HK-2 (cell line): ENCODE data around the gene PDP2.
A peak's percentile ranks its signal among the peaks of the same experiment; 100 is the strongest.
"Not testable (repeated sequence)": the region's sequence is repeated elsewhere in the genome, so short reads cannot be mapped to it uniquely, and the experiment has no call there.

Experiments used
- DNase-seq: peaks from one replicate; pipeline ENCODE4 v3.0.0-alpha.2; 2018; ENCODE audit not compliant: unreplicated experiment

Gene PDP2

DNA sequence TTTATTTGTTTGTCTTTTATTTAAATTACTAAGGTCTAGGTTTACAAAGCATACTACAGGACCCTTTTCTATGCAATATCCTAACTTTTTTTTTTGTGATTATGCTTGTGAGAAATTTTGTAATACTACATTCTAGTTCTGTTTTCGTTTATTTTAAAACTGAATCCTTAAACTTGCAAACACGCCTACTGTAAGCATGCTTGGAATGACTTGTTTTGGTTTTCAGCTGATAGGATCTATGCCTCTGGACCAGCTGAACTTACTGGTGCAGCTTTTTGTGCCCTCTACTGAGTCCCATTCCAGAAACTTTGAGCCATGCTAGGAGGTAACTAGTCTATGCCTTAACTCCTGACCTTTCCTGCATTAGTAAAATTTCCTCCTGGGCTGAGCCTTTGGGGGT, 6.0 kb downstream of the PDP2 start:
- no peak for DNase-seq

DNA sequence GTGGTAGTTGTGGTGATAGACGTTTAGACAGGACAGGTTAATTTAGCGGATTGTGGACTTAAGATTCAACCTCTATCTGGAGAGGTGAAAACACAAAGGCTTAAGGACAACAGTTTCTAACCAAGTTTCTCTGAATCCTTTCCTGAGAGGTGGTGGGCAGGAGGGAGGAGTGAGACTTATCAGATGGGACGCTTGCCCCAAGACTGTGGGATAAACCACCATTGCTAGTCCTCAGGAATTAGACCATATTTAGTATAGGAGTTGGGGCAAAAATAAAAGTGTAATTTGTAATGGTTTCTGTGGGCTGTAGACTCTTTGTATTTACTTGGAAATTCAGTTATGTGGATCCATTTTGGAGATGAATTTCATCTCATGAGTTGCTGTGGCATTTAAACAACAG, 6.6 kb downstream of the PDP2 start:
- no peak for DNase-seq

DNA sequence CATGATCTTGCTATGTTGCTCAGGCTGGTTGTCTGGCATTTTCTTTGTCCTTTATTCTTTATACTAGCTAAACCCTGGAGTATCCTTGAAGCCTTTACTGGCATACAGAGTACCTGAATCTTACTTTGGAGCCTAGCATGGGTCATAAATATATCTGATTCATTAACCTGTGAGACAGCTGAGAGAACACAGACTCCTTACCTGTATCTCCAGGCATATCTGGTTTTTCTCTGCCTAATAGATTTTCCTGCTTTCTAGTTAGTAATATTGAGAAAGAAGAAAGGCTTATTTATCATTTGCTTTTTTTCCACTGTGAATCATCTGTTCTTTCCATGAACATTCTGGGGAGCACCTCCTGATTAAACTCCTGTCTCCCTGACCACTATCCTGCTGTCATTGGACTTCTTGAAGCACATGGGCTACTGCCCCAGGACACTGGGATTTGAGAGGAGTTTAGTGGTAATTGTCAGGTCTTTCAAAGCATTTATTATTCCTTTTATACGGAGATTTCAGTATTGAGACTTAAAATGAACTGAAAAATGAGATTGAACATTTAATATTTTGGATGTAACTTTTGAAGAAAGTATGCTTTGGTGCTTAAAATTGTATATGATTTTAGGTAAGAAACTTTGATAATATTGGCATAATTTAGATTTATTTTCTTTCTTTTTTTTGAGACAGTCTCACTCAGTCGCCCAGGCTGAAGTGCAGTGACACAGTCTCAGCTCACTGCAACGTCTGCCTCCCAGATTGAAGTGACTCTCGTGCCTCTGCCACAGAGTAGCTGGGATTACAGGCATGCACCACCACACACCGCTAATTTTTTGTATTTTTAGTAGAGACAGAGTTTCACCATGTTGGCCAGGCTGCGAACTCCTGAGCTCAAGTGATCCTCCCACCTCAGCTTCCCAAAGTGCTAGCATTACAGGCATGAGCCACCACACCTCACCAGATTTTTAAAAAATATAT, 8.6 kb downstream of the PDP2 start:
- no peak for DNase-seq

DNA sequence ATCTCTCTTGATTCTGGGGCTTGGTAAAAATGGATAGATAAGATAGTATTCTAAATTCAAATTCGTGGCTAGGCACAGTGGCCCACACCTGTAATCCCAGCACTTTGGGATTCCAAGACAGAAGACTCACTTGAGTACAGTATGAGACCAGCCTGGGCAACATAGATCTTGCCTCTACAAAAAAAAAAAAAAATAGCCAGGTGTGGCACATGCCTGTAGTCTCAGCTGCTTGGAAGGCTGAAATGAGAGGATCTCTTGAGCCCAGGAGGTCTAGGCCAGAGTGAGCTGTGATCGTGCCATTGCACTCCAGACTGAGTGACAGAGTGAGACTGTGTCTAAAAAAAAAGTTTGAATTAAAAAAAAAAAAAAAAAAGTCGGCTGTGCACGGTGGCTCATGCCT, 9.3 kb downstream of the PDP2 start:
- no peak for DNase-seq

DNA sequence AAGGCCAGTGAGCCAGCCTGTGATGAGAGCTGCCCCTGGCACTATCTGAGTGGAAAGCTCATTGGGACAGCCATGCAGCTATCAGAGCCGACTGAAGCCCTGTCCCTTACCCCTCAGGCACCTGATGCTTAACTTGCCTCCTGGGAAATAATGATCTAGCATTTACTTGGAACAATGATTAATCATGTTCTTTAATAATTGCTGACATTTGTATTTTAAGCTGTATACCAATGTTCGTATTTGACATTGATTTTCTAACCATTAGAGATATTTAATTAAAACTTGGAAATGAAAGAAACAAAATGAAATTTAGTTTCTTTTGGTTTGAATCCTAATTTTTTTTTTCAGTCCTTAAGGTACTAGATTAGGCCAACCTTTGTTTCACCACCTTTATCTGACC, 10.5 kb downstream of the PDP2 start:
- no peak for DNase-seq

DNA sequence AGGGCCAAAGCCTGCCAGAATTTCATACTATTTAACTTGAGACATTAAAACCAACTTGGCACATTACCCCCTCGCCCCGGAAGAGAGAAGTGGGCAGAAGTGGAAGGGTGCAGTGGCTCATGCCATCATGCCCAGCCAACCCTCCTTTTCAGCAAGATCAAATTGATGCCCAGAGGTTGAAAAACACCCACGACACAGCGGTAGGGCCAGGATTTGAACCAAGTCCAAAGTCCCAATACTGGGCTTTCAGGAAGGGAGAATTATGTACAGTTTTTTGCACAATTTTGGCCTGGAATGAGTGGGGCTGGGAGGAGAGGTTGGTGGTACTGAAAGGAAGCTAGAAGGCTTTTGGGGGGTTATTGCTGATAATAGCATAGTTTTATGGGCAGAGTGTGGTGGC, 11.0 kb downstream of the PDP2 start:
- DNase-seq: no peak

DNA sequence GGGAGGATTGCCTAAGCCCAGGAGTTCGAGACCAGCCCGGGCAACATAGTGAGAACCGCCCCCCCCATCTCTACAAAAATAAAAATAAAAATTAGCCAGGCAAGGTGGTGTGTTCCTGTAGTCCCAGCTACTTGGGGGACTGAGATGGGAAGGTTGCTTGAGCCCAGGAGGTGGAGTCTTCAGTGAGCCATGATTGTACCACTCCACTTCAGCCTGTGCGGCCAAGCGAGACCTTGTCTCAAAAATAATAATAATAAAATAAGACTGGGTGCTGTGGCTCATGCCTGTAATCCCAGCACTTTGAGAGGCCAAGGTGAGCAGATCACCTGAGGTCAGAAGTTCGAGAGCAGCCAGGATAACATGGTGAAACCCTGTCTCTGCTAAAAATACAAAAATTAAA, 11.5 kb downstream of the PDP2 start:
- no peak for DNase-seq

DNA sequence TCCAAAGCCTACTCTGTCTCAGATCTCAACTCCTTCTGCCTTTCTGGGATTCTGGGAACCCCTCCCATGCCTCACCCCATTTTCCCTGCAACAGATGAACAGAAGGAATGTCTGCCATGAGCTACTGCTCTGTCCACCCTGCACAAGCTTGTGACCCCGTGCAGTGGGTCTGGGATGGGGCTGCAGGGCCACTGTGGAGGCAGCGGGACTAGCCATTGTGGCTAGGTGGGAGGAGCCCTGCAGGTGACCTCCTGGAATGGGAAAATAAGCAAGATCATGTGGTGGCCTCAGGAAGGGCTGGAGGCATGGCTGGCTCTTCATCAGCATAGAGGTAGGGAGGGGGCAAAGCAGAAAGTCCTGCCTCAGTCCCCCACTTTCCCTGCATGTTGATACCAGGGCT, 13.7 kb downstream of the PDP2 start:
- DNase-seq: no peak

DNA sequence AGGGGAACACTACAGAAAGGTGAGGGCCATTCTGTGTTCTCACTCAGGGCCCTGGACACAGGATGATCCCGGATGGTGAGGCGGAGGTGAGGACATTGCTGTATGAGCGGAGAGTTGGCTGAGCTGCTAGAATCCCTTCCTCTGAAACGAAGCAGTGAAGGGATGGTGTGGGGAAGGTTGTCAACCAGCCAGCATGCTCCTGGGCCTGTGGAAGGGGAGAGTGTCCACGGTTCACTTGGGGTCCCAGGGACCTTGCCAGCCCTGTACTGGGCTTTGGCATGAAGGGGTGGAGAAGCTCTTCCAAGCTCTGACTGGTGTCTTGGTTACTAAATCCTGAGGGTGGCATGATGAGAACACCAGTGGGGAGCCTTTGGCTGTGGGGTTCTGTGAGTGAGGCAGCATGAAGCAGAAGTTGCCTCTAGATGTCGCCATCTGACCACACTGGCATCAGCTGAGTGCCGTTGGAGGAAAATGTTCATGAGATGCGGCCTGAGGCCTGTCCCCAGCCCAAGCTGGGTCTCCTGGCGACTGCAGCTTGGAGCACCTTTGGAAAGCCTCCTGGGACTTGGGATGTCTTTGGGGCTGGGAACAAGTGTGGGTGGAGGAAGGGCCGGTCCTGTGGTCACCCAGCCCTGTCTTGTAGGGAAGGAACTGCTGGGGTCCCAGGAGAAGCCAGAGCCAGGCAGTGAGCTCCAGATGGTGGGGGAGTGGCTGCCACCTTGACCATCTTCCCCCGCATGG, 14.8 kb downstream of the PDP2 start:
- DNase-seq: peak; percentile 67

DNA sequence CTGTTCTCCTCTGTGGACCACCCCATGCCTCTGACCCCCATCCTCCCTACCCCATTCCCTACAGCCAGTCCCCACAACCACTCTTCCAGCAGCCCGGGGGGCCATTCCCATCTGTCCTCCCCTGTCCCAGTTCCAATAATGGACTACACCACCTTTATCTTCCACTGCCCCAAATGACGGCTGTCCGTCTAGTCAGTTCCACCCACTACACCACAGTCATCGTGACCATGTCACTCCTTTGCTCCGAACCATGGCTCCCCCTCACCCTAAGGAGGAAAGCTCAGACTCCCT, 15.3 kb downstream of the PDP2 start:
- DNase-seq: no peak

DNA sequence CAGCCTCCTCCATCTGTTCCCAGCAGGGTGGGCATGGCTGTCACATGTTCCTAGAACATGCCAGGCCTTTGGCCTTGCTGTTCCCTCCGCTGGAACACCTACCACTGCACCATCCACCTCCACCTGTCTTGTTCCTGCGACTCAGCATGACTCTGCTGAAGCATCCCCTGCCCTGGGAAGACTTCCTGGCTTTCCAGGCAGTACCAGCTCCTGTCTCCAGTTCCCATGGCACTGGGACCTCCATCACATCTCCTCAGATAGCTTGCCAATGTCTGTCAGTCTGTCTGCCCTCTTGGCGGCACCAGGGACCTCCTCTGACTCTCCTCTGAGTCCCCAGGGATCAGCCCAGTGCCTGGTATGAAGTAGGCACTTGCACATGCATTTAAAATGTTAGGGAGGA, 15.7 kb downstream of the PDP2 start:
- DNase-seq: no peak

DNA sequence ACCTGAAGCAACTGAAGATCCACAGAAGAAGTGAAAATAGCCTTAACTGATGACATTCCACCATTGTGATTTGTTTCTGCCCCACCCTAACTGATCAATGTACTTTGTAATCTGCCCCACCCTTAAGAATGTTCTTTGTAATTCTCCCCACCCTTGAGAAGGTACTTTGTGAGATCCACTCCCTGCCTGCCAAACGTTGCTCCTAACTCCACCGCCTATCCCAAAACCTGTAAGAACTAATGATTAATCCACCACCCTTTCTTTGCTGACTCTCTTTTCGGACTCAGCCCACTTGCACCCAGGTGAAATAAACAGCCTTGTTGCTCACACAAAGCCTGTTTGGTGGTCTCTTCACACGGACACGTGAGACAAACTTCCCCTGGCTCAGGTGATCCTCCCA, 16.4 kb downstream of the PDP2 start:
- not testable (repeated sequence) for DNase-seq

DNA sequence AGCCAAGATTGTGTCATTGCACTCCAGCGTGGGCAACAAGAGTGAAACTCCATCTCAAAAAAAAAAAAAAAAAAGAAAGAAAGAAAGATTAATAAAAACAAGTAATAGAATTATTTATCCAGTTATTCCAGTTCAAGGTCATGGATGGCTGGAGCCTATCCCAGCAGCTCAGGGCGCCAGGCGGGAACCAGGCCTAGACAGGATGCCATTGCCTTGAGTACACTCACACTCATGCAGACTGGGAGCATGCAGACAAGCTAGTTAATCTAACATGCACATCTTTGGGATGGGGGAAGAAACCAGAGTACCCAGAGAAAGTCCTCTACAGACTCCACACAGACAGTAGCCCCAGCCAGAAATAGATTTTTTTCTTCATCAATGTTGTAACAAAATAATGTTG, 17.9 kb downstream of the PDP2 start:
- peak; percentile 68 for DNase-seq

DNA sequence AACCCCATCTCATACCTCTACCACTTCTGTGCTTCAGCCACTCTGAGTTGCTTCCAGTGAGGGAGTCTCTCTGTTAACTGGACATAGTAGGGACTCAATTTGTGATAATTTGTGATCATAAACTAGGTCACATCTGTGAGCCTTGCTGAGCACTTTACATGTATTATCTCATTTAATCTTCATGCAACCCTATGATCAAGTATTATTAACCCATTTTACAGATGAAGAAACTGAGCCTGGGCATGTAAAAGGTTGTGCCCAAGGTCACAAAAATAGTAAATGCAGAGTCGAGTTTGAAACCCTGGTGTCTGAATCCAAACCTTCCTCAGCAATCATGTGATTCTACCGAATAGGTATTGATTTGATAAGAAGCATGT, 18.6 kb downstream of the PDP2 start:
- no peak for DNase-seq

DNA sequence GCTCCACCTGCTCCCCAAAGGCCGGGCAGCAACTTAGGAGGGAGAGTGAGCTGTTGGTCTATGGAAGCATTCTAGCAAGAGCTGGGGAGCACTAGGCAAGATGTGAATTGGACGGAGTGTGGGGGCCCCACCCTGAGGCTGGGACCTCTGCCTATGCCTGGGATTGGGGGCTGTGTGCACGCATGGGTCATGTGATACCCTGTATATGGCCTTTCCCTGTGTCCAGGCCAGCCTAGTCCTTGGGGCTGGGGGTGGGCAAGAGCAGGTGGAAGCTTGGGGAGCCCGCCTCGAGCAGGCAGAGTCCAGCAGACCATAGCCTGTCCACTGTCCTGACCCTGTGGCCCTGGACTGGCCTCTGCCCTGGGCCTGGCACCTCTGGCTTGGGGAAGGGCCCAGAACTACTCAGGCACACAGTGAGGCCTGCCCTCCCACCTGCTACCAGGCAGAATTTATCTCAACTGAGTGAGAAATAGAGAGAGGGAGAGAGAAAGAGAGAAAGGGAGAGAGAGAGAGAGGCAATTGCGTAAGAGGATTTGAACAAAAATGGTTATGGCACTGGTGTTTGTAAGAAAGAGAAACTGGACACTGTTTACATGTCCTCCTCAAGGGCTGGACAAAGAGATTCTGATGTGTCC, 19.1 kb downstream of the PDP2 start:
- DNase-seq: no peak

DNA sequence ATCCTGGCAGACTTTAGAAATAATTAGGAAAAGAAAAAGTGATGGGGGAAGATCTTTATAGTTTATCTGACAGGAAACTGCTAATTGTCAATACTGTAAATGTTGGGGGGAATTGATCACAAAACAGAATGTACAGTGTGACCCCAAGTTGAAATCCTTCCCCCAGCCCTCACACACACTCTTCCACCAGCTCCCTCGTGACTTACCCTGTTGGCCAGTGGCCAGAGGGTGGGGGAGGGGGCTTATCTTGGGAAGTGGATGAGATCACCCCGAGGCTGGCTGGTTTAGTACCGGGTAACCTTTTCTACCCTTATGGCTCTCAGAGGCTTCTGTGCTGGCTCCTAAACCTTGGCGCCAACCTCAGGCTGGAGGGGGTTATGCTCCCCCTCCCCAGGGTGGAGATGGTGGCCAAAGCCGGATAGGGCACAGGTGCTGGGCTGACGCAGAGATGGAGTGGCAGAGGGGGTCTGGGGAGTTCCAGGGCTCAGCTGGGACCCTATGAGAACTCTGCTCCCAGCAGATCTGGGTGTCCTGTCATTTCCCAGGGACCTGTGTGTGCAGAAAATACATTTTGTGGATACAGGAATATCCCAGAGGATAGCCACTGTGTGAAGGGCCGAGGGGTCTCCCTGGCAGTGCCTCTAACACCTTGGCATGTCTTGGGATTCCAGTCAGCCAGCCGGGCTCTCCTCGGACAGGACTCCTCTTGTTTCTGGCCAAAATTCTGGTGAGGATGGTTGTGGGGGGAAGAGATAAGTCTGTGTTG, 19.8 kb downstream of the PDP2 start:
- peak; percentile 83 for DNase-seq

DNA sequence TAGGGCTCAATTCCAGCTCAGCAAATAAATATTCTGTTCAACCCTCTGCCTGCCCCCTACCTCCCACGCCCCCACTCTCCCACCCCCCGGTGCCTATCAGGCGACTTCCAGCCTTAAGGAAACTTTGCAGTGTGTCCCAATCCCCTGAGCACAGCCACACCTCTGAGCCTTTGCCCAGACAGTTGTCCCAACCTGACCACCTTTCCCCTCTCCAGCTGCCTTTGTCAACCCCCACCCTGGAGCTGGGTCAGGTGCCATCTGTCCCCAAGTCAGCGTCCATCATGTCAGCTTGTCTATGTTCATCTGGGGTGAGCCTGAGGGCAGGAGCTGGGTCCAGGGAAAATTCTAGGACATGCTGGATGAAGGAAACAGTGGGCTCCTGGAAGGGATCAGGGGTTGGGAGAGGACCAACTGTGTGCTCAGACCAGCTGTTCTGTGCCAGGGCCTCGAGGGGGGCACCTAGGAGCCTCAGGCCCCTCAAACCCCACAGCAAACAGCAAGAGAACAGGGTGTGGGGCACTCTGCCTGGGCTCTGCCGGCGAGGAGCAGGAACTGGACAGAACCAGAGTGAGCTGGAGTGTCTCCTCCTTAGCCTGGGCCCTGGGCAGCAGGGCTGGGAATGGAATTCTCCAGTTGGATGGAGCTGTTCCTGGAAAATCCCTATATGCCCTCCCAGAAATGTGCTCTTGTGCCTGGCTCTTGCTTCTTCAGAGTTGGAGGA, 20.6 kb downstream of the PDP2 start:
- DNase-seq: no peak

DNA sequence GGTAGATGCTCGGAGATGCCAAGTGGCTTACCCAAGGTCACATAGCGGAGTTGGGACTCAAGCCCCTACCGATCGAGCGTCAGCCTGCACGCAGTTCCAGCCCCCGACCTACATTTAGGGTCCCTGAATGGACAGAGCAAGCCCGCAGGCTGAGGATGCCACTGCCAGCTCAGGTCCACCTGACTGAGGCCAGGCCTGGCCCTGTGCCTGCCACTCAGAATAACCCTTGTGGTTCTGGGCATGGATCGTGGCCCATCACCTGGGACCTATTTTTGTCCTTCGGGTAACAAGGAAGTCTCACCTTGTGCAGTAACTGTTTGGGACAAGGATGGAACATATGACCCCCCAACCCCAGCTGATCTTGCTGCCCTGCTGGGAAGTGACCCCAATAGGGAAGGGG, 21.3 kb downstream of the PDP2 start:
- DNase-seq: no peak

DNA sequence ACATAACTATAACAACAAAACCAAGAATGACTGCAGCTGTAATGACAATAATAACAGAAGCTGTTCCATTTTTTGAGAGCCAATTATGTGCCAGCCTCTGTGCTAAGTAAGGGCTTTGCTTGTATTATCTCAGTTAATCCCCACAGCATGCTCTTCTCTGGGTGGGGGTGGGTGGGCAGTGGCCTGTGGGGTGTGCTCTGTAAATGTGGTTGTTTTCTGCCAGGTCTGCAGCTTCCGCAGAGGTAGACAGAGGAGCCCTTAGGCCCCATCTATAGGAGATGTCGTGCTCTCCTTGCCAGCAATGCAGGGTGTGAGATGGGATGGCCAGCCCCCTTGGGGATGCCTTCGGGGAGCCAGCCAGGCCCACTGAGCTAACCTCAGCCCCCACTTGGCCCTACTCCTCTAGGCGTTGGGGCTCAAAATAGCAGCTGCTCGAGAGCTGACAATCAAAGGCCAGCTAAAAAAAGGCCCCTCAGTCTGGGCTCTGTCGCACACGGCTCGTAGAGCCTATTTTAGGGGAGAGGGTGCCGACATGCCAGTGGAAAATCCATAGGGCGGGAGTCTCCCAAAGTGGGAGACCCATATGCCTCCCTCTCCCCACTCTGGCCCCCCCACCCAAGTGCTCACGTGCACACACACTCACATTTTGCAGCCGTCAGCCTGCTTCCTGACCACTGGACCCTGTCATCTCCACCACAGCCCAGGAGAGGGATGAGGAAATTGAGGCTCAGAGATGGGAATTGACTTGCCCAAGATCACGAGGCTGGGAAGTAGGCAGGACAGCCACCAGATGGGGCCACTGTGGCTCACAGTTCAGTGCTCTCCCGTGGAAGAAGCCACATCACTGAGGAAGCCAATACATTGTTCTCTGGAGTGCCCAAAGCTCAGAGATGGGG, 22.6 kb downstream of the PDP2 start:
- DNase-seq: no peak
